ENCODE data around the gene VPS37C.

Gene VPS37C

GRCh38 chr11:61082062-61082870 lies 79.0 kb downstream of the VPS37C start:
- Histone ChIP-seq H3K4me2 (ENCODE audit: insufficient read depth, low read length, poor library complexity, severe bottlenecking) (no peak overlapping the region), H2BK12ac (ENCODE audit: low read length) (no peak overlapping the region), H3K18ac (ENCODE audit: low read length) (peak overlapping the region; percentile 73), H2BK15ac (ENCODE audit: low read length) (peak overlapping the region; percentile 76), H3K9ac (ENCODE audit: low read depth, low read length, poor library complexity) (peak overlapping the region; percentile 15), H3K27ac (replicated peaks; ENCODE audit: low read length) (no peak overlapping the region), H3K23ac (ENCODE audit: low read depth, low read length, poor library complexity) (peak overlapping the region; percentile 52), H3K9me3 (replicated peaks in 1 of 2; ENCODE audit: control insufficient read depth in 2 of 2, insufficient read depth in 1 of 2, low read depth in 1 of 2, low read length in 2 of 2) (no peaks in the 10 kb centered on the region), H3K14ac (ENCODE audit: low read length) (peak overlapping the region; percentile 75), H2BK120ac (ENCODE audit: low read depth, low read length) (no peak overlapping the region), H2BK5ac (ENCODE audit: low read length) (no peak overlapping the region), H4K8ac (ENCODE audit: low read depth, low read length) (no peak overlapping the region), H3K36me3 (replicated peaks in 1 of 2; ENCODE audit: control insufficient read depth in 2 of 2, insufficient read depth in 2 of 2, low read length in 2 of 2) (no peaks in the 10 kb centered on the region), H2AFZ (ENCODE audit: low read length) (no peak overlapping the region), H2AK5ac (ENCODE audit: low read depth, low read length) (peak overlapping the region; percentile 58), H3K4ac (ENCODE audit: low read length) (no peak overlapping the region), H3K27me3 (ENCODE audit: control insufficient read depth in 3 of 3, insufficient read depth in 3 of 3, low read depth in 1 of 3, low read length in 3 of 3) (peaks cover 0 to 3% (median 0%) of the 10 kb centered on the region in 3 experiments), H4K91ac (ENCODE audit: low read depth, low read length, poor library complexity) (no peak overlapping the region), H3K4me1 (ENCODE audit: control insufficient read depth in 2 of 2, insufficient read depth in 1 of 2, low read depth in 1 of 2, low read length in 2 of 2) (no peaks in the 10 kb centered on the region), H3K4me3 (ENCODE audit: low read length in 2 of 2) (no peak overlapping the region), H3K79me1 (ENCODE audit: low read depth, low read length) (no peaks in the 10 kb centered on the region)
- no peak for DNase-seq (ENCODE audit: low spot score)
- no CpG with 5 or more reads among the region's 18 CpGs for WGBS, 2 donors (ENCODE audit: extremely low coverage in 2 of 2, insufficient read length in 2 of 2, insufficient replicate concordance in 1 of 2)

- H3K4me3 ChIP-seq (ENCODE audit: low read length in 2 of 2): no peak overlapping the region
- H4K8ac ChIP-seq (ENCODE audit: low read depth, low read length): no peak overlapping the region
- H3K36me3 ChIP-seq (replicated peaks in 1 of 2; ENCODE audit: control insufficient read depth in 2 of 2, insufficient read depth in 2 of 2, low read length in 2 of 2): no peaks in the 10 kb centered on the region
- peaks cover 0 to 3% (median 0%) of the 10 kb centered on the region in 3 experiments for H3K27me3 ChIP-seq (ENCODE audit: control insufficient read depth in 3 of 3, insufficient read depth in 3 of 3, low read depth in 1 of 3, low read length in 3 of 3)
- H2BK15ac ChIP-seq (ENCODE audit: low read length): peak overlapping the region; percentile 89
- no peak overlapping the region for H3K23ac ChIP-seq (ENCODE audit: low read depth, low read length, poor library complexity)
- H4K91ac ChIP-seq (ENCODE audit: low read depth, low read length, poor library complexity): no peak overlapping the region
- H3K18ac ChIP-seq (ENCODE audit: low read length): no peak overlapping the region
- no CpG with 5 or more reads among the region's 11 CpGs for WGBS, 2 donors (ENCODE audit: extremely low coverage in 2 of 2, insufficient read length in 2 of 2, insufficient replicate concordance in 1 of 2)
- no peak overlapping the region for H3K27ac ChIP-seq (replicated peaks; ENCODE audit: low read length)
- no peaks in the 10 kb centered on the region for H3K4me1 ChIP-seq (ENCODE audit: control insufficient read depth in 2 of 2, insufficient read depth in 1 of 2, low read depth in 1 of 2, low read length in 2 of 2)
- no peak overlapping the region for H3K9ac ChIP-seq (ENCODE audit: low read depth, low read length, poor library complexity)
- no peak overlapping the region for H2BK5ac ChIP-seq (ENCODE audit: low read length)
- no peak overlapping the region for H3K14ac ChIP-seq (ENCODE audit: low read length)
- H2BK12ac ChIP-seq (ENCODE audit: low read length): no peak overlapping the region
- H2AFZ ChIP-seq (ENCODE audit: low read length): no peak overlapping the region
- H3K4ac ChIP-seq (ENCODE audit: low read length): no peak overlapping the region
- H2AK5ac ChIP-seq (ENCODE audit: low read depth, low read length): peak overlapping the region; percentile 76
- no peak overlapping the region for H2BK120ac ChIP-seq (ENCODE audit: low read depth, low read length)
- no peak overlapping the region for H3K4me2 ChIP-seq (ENCODE audit: insufficient read depth, low read length, poor library complexity, severe bottlenecking)
- H3K9me3 ChIP-seq (replicated peaks in 1 of 2; ENCODE audit: control insufficient read depth in 2 of 2, insufficient read depth in 1 of 2, low read depth in 1 of 2, low read length in 2 of 2): no peaks in the 10 kb centered on the region
- DNase-seq (ENCODE audit: low spot score): no peak
- H3K79me1 ChIP-seq (ENCODE audit: low read depth, low read length): no peaks in the 10 kb centered on the region
Measured at GRCh38 chr11:61080986-61081590, 80.1 kb downstream of the VPS37C start.

- H3K27me3 ChIP-seq (ENCODE audit: control insufficient read depth in 3 of 3, insufficient read depth in 3 of 3, low read depth in 1 of 3, low read length in 3 of 3): peaks cover 0 to 3% (median 0%) of the 10 kb centered on the region in 3 experiments
- H3K27ac ChIP-seq (replicated peaks; ENCODE audit: low read length): no peak overlapping the region
- no peak overlapping the region for H4K8ac ChIP-seq (ENCODE audit: low read depth, low read length)
- H3K9me3 ChIP-seq (replicated peaks in 1 of 2; ENCODE audit: control insufficient read depth in 2 of 2, insufficient read depth in 1 of 2, low read depth in 1 of 2, low read length in 2 of 2): no peaks in the 10 kb centered on the region
- H2BK5ac ChIP-seq (ENCODE audit: low read length): no peak overlapping the region
- H2BK12ac ChIP-seq (ENCODE audit: low read length): no peak overlapping the region
- no peaks in the 10 kb centered on the region for H3K36me3 ChIP-seq (replicated peaks in 1 of 2; ENCODE audit: control insufficient read depth in 2 of 2, insufficient read depth in 2 of 2, low read length in 2 of 2)
- H3K4me3 ChIP-seq (ENCODE audit: low read length in 2 of 2): no peak overlapping the region
- no peak overlapping the region for H3K14ac ChIP-seq (ENCODE audit: low read length)
- H2AFZ ChIP-seq (ENCODE audit: low read length): no peak overlapping the region
- no peak for DNase-seq (ENCODE audit: low spot score)
- no peak overlapping the region for H3K4me2 ChIP-seq (ENCODE audit: insufficient read depth, low read length, poor library complexity, severe bottlenecking)
- H3K9ac ChIP-seq (ENCODE audit: low read depth, low read length, poor library complexity): no peak overlapping the region
- H3K23ac ChIP-seq (ENCODE audit: low read depth, low read length, poor library complexity): no peak overlapping the region
- no CpG with 5 or more reads among the region's 8 CpGs for WGBS, 2 donors (ENCODE audit: extremely low coverage in 2 of 2, insufficient read length in 2 of 2, insufficient replicate concordance in 1 of 2)
- no peak overlapping the region for H3K4ac ChIP-seq (ENCODE audit: low read length)
- H3K18ac ChIP-seq (ENCODE audit: low read length): no peak overlapping the region
- no peak overlapping the region for H2AK5ac ChIP-seq (ENCODE audit: low read depth, low read length)
- H2BK120ac ChIP-seq (ENCODE audit: low read depth, low read length): no peak overlapping the region
- no peaks in the 10 kb centered on the region for H3K79me1 ChIP-seq (ENCODE audit: low read depth, low read length)
- H4K91ac ChIP-seq (ENCODE audit: low read depth, low read length, poor library complexity): no peak overlapping the region
- no peak overlapping the region for H2BK15ac ChIP-seq (ENCODE audit: low read length)
- peaks cover 0 to 2% of the 10 kb centered on the region in 2 donors for H3K4me1 ChIP-seq (ENCODE audit: control insufficient read depth in 2 of 2, insufficient read depth in 1 of 2, low read depth in 1 of 2, low read length in 2 of 2)
Measured at GRCh38 chr11:61080526-61080925, 80.7 kb downstream of the VPS37C start.

Data from neuronal stem cell (in vitro differentiated cells).